HG03025 (cell line): ENCODE measurements around the gene APOBR.
"Not testable (repeated sequence)": the region's sequence is repeated elsewhere in the genome, so short reads cannot be mapped to it uniquely, and the experiment has no call there.

Experiments
- ATAC-seq: cut with Tn5 transposase; IDR thresholded peaks from one replicate; pipeline ENCODE4 v1.9.1; 2021; ENCODE audit warnings: mild to moderate bottlenecking, moderate library complexity; ENCODE audit not compliant: unreplicated experiment, low FRiP score

APOBR gene

GRCh38 chr16:28494121-28494851 lies at the start of gene APOBR:
TSS of gene APOBR (plus strand) at chr16:28494643. CDS start at chr16:28494682, 39 bp downstream.
- ATAC-seq = no peak

DNA sequence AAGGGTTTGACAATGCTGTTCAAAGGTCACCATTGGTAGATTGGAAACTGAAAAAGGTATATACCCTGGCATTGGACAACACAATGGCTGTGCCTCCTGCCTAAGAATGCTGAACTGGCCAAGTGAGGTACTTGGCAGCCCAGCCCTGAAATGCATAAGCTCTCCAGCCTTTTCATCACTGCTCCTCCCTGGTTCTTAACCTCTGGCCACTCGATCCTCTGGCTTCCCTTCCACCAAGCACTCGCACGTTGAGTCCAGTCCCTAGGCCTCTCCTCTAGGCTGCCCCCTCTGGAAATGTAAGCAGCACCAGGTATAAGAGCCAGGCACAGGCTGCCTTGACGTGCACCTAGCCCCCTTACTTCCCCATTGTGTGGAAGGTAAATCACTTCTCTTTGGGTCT lies 48.1 kb upstream of the APOBR start:
- ATAC-seq = not testable (repeated sequence)

- not testable (repeated sequence) for ATAC-seq
Measured at GRCh38 chr16:28447081-28447480, 47.4 kb upstream of the APOBR start.

DNA sequence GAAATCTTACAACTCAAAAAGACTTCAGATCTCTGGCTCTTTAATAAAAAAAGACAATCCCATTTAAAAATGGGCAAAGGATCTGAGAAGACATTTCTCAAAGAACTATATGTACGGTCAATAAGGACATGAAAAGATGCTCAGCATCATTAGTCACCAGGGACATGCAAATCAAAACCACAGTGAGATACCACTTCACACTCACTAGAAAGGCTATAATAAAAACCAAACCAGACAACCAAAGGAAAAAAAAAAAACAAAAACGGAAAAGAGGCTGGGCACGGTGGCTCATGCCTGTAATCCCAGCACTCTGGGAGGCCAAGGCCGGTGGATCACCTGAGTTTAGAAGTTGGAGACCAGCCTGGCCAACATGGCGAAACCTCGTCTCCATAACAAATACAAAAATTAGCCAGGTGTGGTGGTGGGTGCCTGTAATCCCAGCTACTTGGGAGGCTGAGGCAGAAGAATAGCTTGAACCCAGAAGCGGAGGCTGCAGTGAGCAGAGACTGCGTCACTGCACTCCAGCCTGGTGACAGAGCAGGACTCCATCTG lies 20.7 kb upstream of the APOBR start:
- ATAC-seq = no peak

- no peak for ATAC-seq
Measured at GRCh38 chr16:28475221-28475620, 19.2 kb upstream of the APOBR start.

DNA sequence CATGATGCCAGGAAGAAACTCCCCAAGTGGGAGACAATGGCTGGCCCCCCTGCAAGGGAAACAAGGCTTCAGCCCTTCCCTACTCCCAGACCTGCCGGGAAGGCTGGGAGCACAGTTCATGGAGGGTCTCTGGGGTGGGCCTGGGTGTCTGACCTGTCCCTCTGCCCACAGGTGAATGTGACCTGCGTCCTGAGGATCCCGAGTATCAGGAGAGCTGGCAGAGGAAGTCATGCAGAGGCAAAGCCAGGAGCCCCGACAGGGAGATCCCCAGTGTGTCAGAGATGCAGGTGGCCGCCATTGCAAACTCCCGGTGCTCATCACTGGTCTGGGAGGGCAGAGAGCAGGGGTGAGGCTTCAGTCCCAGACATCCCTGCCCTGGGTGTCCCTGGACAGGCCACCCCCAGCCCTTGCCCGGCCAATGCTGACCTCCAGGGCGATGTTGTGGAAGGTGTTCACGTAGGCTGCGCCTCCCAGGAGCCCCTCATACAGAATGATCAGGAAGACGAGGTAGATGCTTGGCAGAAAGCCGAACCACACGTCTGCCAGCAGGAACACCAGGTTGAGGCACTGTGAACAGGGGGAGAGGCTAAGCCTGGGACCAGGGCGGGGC lies 17.0 kb upstream of the APOBR start:
- ATAC-seq = no peak

DNA sequence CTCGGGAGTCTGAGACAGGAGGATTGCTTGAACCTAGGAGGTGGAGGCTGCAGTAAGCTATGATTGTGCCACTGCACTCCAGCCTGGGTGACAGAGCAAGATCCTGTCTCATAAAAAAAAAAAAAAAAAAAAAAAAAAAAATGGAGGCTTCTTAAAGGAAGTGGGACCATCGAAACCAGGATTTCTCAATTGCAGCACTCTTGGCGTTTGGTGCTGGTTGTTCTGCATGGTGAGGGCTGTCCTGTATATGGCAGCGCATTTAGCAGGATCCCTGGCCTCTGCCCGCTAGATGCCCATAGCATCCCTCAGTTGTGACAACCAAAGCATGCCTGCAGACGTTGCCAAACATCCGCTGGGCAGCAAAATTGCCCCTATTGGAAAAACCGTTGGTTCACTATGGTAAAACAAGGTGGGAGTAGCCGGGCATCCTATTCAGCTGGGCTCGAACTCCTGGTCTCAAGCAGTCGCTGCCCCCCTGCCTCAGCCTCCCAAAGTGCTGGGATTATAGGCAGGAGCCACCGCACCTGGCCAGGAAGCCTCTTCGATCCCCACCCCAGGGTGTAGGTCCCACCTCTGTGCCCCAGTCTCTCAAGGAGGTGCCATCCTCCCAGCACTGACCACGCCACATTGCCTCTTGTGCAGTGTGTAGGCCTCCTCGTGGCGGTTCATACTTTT lies 15.8 kb upstream of the APOBR start:
- no peak for ATAC-seq

DNA sequence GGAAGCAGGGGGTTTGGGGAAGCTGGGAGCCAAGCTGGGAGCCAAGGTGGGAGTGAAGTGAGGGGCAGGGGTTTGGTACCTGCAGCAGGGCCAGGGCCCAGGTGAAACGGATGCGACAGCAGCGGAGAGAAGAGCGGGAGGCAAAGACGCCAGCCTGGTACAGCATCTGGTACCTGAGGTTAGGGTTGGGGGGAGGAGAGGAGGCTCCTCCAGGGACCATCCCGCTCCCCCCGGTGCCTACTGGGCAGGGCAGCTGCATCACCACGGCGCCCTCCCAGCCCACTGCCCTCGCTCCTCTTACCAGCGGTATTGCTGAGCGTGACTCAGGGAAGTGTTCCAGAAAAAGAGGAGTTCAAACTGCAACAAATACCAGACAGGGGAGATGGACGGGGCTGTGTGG lies 12.4 kb upstream of the APOBR start:
- no peak for ATAC-seq

GRCh38 chr16:28483361-28483760 lies 11.1 kb upstream of the APOBR start:
- not testable (repeated sequence) for ATAC-seq

DNA sequence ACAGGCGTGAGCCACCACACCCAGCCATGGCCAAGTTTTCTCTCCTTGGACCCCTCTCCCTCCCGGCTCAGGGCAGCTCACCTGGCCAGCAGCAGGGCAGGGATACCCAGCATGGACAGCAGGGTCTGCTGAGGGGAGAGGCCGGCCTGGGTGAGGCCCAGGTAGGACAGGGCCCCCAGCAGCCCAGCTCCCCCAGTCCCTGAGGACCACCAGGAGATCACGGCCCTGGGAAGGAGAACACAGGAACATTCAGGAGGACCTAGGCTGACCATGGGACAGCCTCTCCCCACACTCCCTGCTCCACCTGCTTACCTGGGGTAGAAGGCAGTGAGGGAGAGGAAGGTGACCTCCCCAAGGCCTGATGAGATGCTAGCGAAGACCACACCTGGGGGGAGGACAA lies 8.2 kb upstream of the APOBR start:
- no peak for ATAC-seq

- ATAC-seq = no peak
Measured at GRCh38 chr16:28491230-28491969, 3.0 kb upstream of the APOBR start.

DNA sequence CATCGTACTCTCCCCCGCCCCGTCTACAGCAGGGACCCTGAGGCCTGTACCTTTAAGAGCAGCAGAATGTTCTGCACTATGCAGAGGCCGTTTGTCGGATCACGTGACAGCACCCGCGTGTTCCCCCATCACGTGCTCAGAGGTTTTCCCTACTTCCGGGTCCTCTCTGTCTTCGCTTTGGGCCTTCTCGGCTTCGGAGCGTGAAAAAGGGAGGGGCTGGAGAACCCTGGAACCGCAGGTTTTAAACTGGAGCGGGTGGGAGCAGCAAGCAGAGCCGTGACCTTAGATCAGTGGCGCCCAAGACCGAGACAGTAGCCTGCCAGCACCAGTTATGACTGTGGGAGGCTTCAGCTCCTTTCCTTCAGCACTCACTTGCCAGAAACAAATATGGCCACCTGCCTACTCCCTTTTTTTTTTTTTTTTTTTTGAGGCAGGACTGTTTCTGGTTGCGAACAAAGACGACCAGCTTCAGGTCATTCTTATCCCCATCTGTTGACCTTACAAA lies 2.4 kb upstream of the APOBR start, which contains the start of gene CLN3:
TSS of gene CLN3 (minus strand) at position 105 of the 505 bp plus-strand sequence. CDS start 315 bp downstream, outside the sequence.
- peak; percentile 74 for ATAC-seq

GRCh38 chr16:28492511-28492910 lies 1.9 kb upstream of the APOBR start:
- no peak for ATAC-seq

DNA sequence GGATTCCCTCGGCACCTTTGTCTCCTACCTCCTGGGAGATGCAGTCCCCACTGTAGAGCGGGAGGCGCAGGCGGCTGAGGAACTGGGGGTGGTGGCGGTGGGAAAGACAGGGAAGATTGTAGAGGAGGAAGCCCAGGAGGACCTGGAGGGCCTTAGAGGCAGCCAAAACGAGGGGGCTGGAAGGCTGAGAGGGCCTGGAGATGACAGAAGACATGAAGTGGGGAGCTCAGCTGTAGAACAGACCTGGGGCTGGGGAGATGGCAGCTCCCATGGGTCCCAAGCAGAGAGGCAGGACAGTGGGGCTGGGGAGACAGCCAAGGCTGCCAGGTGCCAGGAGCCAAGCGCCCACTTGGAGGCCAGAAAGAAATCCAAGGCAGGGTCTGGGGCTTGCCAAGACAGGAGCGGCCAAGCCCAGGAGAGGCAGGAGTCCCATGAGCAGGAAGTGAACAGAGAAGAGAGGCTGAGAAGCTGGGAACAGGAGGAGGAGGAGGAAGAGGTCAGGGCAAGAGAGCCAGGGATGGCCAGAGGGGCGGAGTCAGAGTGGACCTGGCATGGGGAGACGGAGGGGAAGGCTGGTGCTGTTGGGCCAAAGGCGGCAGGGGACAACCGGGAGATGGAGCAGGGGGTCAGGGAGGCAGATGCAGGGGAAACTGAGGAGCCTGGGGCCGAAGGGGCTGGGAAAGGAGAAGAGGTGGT lies 803 bp downstream of the APOBR start:
- ATAC-seq = no peak

DNA sequence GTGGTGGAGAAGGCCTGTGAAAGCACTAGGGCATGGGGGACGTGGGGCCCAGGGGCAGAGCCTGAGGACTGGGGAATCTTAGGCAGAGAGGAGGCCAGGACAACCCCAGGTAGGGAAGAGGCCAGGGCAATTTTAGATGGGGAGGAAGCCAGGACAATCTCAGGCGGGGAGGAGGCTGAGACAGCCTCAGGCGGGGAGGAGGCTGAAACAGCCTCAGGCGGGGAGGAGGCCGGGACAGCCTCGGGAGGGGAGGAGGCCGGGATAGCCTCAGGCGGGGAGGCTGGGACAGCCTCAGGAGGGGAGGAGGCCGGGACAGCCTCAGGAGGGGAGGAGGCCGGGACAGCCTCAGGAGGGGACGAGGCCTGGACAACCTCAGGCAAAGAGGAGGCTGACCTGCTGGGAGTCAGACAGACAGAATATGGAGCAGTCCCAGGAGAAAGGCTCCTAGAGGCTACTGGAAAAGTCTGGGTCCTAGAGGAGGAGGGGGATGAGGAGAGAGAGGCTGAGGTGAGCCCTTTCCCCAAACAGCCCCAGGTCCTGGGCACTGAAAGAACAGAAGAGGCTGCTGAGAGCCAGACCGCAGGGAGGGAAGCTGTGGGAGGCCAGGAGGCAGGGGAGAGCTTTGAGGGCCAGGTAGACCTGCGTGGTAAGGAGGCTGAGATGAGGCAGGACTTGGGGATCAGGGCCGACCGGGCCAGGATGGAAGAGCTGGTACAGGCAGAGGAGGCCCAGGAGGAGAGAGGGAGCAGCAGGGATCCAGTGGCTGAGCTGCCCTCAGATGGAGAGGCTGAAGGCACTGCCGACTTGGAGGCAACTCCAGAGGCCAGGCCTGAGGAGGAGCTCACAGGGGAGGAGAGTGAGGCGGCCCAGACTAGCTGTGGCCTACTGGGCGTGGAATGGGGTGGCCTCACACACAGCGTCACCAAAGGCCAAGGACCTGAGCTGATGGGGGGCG lies 1.6 kb downstream of the APOBR start:
- ATAC-seq = no peak

DNA sequence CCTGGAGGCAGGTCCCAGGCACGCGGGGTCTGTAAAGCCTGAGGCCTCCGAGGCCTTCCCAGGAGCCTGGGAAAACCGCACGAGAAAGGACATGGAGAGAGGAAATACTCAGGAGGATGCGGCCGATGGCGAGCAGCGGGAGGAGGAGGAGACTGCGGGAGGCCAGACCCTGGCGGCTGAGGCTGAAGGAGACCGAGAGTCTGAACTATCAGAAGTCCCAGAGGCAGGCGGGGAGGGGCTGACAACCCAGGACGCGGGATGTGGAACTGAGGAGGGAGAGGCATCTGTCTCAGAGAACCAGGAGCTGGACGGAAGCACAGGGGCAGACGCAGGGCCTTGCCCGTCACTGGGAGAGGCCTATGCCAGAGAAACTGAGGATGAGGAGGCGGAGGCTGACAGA lies 2.4 kb downstream of the APOBR start:
- no peak for ATAC-seq

DNA sequence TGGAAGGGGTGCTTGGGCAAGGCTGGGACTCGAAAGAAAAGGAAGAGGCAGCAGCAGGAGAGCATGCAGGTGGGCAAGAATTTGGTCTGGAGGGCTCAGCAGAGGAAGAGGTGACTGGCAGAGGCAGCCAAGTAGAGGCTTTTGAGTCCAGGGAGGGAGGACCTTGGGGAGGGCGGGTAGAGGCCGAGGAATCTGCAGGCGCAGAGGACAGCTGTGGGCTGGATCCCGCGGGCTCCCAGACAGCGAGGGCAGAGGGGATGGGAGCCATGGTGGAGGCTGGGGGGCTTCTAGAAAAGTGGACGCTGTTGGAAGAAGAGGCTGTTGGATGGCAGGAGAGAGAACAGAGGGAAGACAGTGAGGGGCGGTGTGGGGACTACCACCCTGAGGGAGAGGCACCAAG lies 2.9 kb downstream of the APOBR start:
- no peak for ATAC-seq

DNA sequence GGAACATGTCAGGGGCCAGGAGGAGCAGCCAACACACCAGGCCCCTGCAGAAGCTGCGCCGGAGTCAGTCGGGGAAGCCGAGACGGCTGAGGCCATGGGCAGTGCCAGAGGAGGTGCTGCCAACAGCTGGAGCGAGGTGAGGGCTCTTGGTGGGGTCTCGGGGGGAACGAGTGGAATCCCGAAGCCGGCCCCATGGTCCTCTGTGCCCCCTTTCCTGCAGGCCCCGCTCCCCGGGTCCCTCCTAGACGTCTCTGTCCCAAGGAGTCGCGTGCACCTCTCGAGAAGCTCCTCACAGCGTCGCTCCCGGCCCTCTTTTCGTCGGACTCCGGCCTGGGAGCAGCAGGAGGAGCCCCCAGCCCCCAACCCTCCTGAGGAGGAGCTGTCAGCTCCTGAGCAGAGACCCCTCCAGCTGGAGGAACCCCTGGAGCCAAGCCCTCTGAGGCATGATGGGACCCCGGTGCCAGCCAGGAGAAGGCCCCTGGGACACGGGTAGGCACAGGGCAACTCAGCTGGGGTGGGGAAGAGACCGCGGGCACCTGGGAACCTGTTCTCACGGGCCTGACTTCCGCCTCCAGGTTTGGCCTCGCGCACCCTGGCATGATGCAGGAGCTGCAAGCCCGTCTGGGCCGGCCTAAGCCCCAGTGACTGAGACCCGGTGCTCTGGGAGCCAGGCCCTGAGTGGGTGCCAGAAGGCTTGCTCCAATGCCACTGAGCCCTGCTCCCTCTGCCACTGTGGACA lies 3.6 kb downstream of the APOBR start:
- no peak for ATAC-seq
